Left renal cortex interstitium (tissue), 4 donors: ENCODE measurements around the gene CALU. TPM values are rescaled to one million over a fixed set of nuclear protein-coding genes. Genes with fewer than 3 reads are reported as not detected.

Experiments
- DNase-seq, 4 donors: peaks; one replicate each; pipeline ENCODE4 v3.0.0-alpha.2; 2013; ENCODE audit warnings: low read depth in 4 of 4, low spot score in 2 of 4, missing footprints in 1 of 4
- polyA plus RNA-seq, 4 donors: library from polyadenylated mRNA; unstranded; fragments of 120-200 nt; gene quantifications; one replicate each; pipeline ENCODE4 v1.2.1, GENCODE V29; 2013; ENCODE audit not compliant: insufficient read length in 4 of 4

Gene CALU
- polyA plus RNA-seq: 100 to 1,000 TPM; 166 to 219 (median 188) TPM

DNA sequence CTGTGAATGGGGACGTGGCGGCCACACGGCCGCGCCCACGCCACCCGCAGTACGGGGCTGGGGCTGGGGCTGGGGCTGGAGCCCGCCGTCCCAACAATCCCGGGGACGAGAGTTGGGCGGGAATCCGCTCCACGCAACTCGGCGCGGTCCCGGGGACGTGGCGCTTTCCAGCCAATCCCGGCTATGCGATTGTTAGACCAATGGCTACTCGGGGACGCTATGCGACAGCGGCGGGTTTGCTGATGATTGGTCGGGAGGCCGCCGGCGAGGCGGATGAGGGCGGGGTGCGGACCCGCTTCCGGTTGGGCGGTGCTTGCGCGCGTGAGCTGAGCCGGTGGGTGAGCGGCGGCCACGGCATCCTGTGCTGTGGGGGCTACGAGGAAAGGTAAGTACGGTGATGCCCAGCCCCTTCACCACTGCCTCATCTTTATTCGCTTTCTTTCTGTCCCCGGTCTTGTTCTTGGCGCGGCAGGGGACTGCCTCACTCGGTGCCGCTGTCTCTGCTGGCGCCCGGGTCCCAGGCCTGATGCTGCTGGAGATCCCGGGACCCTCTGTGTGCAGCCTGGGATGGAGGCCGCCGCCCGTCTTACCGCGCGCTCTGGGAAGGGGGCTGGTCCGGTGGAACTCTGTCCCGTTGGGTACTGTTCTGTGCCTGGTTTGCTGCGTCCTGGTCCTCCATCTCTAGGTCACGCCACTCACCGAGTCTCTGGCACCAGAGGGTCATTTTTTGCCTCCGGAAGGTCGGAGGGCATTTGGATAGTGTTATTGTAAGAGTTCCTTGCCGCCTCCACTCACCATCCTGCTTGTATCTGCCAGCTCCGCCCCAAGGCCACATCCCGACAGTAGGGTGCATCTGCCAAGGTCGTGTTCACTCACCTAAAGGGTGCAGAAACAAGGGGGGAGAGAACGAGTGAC lies at the start of gene CALU:
Gene CALU, plus strand, starts transcription at position 312 of the 915 bp plus-strand sequence. CDS start 9,225 bp downstream, outside the sequence.
- peak; percentile 81 to 91 (median 86) for DNase-seq

DNA sequence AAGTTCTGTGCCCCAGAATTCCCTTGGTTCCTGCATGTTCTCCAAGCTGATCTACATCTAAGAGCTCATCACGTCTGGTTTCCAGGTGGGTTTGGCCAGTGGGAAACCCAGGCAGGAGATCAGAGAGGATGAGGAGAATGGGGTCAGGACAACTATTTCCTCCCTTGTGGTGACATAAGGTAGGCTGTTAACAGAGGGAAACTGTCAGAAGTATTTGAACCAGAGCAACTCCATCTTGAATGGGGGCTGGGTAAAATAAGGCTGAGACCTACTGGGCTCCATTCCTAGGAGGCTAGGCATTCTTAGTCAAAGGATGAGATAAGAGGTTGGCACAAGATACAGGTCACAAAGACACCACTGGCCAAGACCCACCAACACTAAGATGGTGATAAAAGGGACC lies 47.9 kb upstream of the CALU start:
- no peak for DNase-seq

DNA sequence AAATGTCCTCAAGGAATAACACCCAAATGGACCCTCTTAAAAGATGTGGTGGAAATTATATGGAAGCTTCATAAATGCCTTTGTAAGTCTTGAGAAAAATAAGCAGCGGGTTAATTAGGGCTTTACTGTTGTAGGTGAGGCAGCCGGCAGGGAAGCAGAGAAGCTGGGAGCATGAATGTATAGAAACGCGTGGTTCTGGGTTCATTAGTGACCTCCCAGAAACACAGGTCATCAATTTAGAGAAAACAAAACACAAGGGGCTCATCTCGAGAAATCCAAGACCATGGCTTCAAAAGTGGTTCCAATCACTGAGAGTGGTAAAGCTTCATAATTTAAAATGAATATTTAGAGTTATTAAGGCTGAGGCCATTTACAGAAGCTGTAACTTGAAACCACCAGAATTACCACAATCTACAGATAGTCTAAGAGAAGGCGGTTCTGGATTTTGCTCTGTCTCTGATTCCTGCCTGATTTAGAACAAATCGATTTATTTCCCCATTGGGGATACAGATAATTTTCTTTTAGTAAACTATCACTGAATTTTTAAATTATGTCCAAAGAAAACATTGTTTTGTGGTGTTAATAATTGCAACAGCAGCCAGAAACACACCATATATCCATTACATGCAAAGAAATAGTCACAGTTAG lies 46.4 kb upstream of the CALU start:
- DNase-seq: no peak

DNA sequence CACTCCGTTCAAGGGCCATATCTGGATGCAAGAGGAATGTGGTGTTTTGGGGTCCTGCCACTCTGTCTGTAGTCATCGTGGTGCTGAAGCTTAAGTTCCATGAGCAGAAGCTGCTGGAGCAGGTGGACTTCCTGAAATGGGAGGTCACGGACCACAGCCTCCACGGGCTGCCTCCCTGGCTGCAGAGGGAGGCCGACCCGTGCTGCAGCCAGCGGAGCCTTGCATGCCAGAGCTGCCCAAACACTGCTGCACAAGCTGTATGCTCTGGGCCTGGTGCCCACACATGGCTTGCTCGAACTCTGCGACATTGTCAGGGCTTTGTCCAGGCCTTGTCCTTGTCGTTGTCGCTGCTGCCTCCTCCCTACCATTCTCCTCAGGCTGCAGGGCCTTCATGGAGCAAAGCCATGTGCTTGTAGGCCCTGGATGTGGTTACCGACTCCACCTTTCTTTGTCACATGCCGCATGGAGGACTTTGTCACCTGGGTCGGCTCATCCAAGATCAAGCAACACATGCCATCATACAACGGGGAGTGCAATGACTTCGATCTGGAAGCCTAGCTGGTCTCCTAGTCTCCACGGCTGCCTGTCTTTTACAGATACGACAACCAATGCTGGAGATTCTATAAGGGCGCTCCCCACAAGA lies 45.7 kb upstream of the CALU start:
- no peak for DNase-seq

DNA sequence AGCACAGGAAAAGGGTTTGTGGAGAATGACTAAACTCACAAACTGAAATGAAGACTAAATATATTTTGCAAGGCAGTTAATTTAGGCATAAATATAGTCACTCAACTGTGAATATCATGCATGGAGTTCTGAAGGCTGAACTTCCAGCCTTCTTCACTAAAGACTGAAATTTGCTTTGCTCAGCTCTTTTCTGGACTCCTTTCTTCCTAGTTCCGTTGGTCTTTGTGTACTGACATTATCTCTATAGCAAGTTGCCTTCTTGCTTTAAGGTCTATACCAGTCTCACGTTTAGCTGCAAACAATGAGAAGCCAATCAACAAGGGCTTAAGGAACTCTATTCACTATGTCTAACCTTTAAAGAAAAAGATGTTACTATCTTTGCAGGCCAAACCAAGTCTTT lies 44.4 kb upstream of the CALU start:
- no peak for DNase-seq

DNA sequence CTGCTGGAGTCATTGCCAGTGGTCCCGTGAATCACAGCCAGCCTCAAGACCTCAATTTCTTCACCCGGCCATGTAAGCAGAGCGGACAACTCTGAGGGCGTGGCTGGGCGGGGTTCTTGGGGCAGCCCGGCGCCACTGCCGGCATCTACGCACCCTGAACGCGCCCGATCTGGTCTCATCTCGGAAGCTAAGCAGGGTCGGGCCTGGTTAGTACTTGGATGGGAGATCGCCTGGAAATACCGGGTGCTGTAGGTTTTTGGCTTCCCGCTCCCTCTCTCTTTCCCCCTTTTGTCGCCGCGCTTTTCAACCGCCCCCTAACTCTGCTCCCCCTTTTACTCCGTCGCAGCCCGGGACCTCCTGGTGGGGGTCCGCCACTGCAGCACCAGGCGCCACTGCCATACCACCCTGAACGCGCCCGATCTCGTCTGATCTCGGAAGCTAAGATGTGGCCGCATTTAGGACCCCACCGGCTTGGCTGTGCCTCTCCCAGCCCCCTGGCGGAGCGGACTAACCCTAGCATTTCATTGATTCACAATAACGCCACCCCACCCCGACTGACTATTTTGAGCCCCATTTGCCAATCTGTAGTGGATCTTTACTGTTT lies 41.8 kb upstream of the CALU start:
- peak in 2 of 4 donors; percentile 7 to 11 for DNase-seq

DNA sequence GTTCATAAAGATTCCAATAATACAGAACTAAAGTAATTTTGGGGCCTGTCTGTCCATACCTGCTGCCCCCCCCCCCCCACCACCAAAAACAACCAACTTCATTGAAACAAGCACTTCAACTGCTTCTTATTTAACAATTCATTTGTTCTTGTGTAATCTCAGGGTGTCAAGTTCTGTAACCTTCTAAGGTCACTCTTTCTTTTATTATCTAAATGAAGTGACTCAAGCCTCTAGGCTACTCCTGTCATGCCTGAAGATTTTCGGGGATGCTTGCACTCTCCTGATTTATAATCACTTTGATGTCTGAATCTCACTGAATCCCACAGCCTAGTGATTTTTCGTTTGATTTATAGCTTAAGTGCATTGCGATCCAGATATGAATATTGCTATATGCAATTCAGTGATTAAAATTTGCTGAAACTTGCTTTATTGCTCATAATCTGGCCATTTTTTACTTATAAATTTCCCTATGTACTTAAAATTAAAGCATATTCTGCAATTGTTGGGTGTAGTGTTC lies 39.9 kb upstream of the CALU start:
- DNase-seq: no peak

DNA sequence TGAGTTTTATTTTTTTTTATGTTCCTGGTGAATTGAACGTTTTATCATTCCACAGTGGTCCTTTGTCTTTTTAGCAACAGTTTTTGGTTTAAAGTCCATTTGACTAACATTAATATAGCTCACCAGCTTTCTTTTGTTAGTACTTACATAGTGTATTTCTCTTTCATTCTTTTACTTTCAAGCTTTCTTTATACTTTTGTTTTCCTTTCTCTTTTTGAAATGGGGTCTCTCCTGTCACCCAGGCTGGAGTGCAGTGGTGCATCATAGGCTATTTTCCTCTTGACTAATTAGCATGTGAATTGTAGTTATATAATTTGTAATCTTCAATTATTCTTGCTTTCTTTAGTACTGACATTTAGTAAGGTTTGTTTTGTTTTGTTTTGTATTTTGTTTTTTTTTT lies 39.3 kb upstream of the CALU start:
- DNase-seq: no peak

DNA sequence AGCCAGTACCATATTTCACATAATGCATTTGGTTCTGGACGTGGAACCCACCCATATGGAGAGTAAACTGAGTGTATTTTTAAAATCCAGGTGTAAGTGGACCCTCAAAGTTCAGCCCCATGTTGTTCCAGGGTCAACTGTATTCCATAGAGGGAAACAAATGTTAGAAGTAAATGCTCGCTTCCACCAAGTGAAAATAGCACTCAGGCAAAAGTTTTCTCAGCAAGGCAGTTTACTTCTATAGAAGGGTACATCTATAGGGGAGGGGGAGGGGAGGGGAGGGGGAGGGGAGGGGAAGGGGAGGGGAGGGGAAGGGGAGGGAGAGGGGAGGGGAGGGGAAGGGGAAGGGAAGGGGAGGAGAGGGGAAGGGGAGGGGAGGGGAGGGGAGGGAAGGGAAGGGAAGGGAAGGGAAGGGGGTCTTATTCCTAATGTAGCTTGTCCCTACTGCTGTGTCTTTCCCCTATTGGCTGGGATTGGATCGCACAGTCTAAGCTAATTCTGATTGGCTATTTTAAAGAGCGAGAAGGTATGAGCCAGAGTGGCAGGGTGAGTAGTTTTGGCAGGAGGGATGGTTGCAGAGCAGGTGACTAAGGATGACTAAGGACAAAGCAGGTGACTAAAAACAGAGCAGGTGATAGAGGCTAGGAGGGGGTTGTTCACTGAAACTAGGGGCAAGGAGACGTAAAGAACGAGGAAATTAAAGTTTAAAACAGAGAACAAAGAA lies 37.9 kb upstream of the CALU start:
- DNase-seq: no peak

DNA sequence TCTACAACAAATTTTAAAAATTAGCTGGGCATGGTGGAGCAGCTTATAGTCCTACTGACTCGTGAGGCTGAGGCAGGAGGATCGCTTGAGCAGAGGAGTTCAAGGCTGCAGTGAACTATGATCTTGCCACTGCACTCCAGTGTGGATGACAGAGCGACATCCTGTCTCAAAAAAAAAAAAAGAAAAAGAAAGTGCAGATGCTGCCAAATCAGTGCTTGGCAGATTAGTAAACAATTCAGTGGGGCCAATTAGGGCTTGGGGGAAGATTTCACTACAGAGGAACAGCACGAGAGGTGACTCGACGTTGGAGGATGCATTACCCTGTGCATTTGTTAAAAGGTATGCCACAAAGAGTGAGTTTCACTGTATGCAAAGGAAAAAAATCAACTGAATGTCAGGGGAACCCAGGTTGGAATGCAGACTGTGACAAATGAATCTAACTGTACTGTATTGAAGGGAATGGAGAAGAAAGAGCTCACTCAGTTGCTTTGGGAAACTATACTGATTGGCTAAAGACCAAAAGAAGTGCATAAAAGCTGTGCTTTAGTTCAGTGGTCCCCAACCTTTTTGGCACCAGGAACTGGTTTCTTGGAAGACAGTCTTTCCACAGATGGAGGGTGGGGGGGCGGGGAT lies 35.4 kb upstream of the CALU start:
- no peak for DNase-seq

DNA sequence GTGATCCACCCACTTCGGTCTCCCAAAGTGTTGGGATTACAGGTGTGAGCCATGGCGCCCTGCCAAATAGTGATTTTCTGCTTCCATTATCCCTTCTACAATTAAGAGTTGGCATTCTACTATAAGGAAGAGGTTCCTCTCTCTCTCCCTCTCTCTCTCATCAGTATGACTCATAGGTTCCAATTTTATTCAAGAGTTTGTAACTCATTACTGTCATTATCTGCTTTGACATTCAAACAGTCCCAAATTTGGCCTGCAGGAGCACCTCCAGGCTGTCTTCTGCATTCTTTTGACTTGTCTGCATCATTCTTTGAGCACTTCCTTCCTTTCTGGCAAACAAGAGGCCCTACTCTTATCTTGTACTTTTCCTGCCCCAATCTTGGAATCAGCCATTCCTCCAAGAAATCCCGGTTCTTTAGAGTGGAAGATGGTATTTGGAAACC lies 33.2 kb upstream of the CALU start:
- DNase-seq: no peak

DNA sequence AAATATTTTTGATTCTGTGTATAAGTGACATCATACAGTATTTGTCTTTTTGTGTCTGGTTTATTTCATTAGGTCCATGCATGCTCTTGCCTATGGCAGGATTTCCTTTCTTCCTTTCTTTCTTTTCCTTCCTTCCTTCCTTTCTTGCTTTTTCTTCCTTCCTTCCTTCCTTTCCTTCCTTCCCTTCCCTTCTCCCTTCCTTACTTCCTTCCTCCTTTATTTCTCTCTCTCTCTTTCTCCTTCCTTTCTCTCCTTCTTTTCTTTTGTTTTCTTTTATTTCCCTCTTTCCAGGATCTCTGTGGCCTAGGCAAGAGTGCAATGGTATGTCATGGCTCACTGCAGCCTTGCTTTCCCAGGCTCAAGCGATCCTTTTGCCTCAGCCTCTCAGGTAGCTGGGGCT lies 31.4 kb upstream of the CALU start:
- DNase-seq: no peak

DNA sequence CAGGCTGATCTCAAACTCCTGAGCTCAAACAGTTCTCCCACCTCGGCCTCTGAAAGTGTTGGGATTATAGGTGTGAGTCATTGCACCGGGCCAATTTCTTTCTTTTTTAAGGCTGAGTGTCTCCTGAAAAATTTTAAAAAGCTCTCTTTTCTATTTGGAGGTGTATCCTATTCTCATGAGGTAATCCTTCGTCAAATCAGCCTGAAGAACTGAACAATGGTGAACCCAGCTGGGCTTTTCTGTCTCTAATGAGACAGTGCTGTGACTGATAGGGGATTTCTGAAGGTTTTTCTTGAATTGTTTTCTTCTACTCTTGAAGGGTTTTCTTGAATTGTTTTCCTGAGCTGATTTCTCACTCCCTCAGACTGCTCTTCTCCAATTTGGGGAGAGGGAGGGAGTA lies 30.9 kb upstream of the CALU start:
- no peak for DNase-seq

DNA sequence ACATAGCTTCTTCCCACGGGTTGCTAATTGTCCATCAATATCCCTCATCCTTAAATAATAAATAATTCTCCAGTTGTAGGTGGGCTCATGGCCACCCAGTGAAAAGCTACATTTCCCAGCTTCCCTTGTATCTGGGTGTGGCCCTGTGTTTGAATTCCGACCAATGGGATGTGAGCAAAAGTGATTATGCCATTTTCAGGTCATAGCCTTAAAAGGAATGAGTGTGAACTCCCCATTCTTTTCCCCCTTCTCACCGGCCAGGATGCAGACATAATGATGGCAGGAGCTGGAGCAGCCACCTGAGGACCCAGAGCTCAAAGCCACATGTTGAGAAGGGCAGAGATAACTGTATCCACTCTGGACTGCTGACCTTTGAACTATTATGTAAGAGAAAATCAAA lies 30.3 kb upstream of the CALU start:
- no peak for DNase-seq

DNA sequence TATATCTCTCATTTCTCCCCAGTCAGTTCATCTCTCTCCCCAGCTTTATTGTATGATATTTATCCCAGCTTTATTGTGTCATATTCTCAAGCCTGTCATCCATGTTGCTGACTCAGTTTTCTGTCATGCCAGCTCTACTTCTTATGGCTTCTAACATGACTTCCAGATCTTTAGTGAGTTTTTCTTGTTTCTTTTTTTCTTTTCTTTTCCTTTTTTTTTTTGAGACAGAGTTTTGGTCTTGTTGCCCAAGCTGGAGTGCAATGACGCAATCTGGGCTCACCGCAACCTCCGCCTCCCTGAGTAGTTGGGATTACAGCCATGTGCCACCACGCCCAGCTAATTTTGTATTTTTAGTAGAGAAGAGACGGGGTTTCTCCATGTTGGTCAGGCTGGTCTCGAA lies 28.7 kb upstream of the CALU start:
- DNase-seq: no peak

DNA sequence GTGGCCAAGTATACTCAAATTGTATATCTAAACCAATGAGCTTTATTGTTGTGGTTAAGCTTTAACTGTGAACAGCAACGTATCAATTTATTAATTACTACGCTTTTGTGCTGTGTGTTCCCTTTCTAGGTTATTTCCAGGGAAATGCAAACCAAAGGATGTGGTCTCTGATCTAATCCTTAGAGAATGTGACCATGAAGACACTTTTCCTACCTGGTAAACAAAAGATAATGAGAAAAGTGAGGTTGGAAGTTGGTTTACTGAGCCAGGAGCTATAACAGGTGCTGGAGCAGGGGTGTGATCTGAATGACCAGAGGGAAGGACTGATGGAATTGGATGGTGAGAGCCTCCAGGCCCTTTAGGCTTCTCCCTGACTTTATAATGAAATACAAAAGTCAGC lies 25.4 kb upstream of the CALU start:
- DNase-seq: no peak

DNA sequence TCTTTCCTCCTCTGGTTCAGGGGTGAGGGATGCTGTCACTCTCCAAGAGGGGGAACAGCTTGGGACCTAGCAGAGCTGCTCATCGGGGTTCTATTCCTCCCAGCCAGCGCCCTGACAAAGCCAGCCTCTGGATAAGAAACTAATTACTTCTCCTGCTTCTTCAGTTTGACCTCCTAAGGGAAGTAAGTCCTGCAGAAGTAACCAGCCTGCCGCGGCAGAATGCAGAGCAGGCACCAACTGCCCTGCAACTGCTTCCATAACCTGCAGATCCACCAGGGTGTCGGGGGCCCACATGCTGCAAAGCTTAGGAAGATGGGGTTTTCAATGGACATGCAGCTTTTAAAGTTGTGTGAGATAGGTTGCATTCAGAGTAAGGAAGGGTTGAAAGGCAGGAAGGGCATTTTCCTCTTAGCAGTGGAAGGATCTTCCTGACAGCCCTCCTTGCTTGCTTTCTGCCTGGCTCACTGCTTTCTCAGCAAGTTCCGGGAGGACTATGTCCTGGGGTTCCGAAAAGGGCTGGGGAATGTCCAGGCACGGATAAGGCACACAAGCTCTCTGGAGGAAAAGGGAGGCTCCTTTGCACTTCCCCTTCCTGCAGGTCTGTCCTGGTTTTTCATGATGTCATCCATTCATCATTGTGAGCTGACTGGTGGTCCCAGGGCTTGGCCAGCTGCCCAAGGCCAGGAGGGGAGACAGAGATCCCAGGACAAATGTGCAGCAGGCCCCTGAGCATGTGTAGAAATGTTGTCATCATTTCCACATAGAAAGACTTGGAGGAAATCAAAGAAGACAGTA lies 24.3 kb upstream of the CALU start:
- DNase-seq: no peak

DNA sequence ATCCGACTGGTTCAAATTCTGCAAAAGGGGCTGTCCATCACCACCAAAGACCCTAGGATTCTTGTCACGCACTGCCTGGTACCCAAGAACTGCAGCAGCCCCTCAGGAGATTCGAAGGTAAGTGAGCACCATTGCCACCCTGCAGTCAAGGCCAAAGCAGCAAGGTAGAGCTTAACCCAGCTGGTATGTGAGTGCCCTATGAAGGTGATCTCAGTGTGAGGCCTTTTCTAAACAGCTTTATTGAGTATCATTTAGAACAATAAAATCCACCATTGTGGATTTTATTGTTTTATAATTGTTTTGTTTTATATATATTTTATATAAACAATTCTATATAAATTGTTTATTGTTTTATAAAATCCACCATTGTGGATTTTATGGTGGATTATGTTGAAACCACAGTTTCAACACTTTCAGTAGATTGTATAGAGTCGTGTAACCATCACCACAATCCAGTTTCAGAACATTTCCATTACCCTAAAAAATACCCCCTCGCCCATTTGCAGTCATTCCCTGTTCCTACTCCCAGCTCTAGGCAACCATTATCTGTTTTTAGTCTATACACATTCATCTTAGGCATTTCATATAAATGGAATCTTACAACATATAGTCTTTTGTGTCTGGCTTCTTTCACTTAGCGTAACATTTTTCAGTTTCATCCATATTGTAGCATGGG lies 20.1 kb upstream of the CALU start:
- no peak for DNase-seq
